ENCODE results near the gene CBR3.
"Not testable (repeated sequence)": the region's sequence is repeated elsewhere in the genome, so short reads cannot be mapped to it uniquely, and the experiment has no call there.

Gene CBR3

GRCh38 chr21:36134803-36135390 is at the start of gene CBR3:
Gene CBR3 (plus strand): TSS chr21:36135079. CDS start chr21:36135193, 114 bp downstream.
- peak; percentile 44 for DNase-seq

DNA sequence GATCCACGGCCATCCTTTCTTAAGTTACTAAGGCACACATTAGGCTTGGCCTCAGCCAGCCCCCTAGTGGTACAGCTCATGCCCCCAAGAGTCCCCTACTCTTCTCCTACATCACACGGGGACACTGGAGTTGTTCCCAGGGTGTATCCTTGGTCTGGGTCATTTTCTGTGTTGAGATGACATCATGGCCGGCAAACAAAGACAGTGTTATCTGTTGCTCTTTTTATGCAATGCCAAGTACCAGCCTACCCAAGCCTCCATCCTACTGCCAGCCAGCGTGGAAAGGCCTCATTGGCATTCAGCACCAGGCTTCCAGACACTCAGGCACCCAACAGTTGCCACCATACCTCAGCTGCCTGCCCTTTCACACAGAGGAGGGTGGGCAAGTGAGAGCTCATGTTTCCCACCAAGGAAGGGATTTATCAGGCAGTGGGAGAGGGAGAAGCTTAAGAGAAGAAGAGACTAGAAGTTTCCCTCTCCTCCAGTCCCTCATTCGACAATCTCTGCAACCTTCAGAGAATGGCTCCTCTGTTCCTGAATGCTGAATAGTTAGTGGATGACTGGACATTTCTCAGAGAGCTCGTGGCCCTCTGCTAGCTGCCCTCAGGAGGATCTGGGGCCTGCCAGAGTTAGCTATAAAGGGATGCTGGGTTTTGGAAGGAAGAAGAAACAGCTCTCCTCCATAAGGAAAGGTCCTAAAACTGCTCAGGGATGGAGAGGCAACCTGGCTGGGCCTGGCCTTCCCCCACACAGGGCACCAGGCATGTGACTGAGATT is 47.3 kb upstream of the CBR3 start:
- no peak for DNase-seq

DNA sequence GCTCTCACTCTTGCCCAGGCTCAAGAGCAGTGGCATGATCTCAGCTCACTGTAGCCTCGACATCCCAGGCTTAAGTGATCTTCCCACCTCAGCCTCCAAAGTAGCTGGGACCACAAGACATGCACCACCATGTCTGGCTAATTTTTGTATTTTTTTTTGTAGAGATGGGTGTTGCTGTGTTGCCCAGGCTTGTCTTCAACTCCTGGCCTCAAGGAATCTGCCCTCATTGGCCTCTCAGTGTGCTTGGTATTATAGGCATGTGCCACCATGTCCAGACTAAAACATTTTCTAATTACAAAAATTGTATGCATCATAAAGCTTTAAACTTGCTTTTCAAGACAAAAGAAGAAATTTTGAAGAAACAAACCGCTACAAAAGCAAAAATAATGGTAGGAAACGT is 44.9 kb upstream of the CBR3 start:
- DNase-seq = no peak

- no peak for DNase-seq
Observed at GRCh38 chr21:36092681-36093080, 42.2 kb upstream of the CBR3 start.

GRCh38 chr21:36093512-36093911 is 41.4 kb upstream of the CBR3 start:
- DNase-seq = no peak

GRCh38 chr21:36096398-36097290 is 38.2 kb upstream of the CBR3 start:
- DNase-seq = no peak

- DNase-seq = no peak
Observed at GRCh38 chr21:36097427-36098181, 37.3 kb upstream of the CBR3 start.

DNA sequence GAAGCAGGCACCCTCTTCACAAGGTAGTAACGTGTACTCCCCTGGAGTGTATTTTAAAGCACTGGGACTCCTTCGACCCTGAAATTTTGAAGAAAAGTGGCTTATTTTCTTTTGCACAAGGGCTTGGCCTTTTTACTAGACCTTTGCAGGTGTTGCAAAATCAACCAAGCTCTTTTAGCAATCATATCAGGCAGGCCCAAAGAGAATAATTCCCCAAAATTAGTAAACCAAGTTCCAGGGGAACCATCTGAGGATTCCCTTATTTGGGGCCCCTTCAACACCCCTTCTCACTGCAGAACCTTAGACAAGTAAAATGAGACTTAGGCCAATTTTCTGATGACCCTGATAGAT is 36.7 kb upstream of the CBR3 start:
- DNase-seq = no peak

GRCh38 chr21:36099000-36099399 is 35.9 kb upstream of the CBR3 start:
- DNase-seq = no peak

- not testable (repeated sequence) for DNase-seq
Observed at GRCh38 chr21:36099695-36100211, 35.1 kb upstream of the CBR3 start.

GRCh38 chr21:36100971-36101641 is 33.8 kb upstream of the CBR3 start:
- no peak for DNase-seq

GRCh38 chr21:36103434-36103833 is 31.4 kb upstream of the CBR3 start:
- DNase-seq = no peak

DNA sequence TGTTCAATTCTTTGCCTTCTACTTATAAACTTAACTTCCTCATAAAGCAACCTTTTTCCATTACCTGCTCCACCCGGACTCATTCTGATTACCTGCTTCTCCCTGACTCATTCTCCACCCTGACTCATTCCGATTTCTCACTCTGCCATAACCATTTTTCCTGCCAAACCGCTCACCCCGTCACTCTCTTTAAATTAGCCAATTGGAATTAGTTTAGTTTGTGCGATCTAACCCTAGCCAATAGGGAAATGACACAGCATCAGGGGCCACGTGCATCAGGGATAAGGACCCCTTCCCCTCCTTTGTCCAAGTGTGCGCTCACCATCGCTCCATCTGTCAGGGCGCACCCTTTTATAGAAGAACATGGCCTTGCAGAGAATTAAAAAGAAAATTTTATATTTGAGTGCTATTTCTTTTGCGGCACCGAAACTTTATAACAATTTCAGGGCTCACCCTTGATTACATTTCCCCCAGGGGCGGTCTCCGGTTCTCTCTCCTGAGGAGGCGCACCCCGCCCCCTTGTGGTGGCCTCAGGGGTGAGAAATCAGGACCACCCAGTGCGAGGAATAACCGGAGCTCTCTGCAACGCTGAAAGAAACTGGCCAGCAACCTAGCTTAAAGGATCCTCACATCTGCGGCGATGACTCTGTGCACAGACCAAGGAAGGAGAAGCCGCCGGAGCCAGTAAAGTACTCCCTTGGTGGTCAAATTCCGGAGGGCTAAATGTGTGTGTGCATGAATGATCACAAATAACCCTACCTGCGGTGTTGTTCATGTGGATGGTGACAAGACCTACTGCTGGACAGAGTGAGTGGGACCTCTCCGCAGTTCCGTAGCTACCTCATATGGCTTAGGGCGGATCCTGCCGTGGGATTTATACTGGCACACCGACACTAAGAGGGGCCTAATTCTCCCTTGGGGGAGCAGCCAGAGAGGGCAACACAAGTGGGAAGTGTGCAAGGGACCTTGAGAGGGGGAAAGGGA is 30.3 kb upstream of the CBR3 start:
- DNase-seq = peak; percentile 50

DNA sequence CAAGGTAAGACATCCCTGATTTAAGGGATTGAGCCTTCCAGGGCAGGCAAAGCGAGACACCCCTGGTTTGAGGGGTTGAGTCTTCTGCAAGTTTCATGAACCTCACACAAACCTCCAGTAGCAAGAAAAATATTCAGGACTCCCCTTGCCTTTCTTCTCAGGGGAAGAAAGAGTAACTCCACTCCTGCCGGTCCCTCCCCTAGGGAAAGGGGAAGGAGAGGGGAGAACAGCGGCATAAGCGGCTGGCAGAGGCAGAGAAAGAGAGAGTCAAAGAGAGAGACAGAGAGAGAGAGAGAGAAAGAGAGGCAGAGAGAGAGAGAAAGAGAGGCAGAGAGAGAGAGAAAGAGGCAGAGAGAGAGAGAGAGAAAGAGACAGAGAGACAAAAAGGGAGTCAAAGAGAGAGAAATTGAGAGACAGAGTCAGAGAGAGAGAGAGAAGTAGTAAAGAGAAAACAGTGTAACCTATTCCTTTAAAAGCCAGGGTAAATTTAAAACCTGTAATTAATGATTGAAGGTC is 29.5 kb upstream of the CBR3 start:
- no peak for DNase-seq

- no peak for DNase-seq
Observed at GRCh38 chr21:36109868-36110267, 25.0 kb upstream of the CBR3 start.

GRCh38 chr21:36111238-36111637 is 23.6 kb upstream of the CBR3 start:
- DNase-seq = no peak

GRCh38 chr21:36113647-36114428 is 21.0 kb upstream of the CBR3 start:
- DNase-seq = peak; percentile 69

DNA sequence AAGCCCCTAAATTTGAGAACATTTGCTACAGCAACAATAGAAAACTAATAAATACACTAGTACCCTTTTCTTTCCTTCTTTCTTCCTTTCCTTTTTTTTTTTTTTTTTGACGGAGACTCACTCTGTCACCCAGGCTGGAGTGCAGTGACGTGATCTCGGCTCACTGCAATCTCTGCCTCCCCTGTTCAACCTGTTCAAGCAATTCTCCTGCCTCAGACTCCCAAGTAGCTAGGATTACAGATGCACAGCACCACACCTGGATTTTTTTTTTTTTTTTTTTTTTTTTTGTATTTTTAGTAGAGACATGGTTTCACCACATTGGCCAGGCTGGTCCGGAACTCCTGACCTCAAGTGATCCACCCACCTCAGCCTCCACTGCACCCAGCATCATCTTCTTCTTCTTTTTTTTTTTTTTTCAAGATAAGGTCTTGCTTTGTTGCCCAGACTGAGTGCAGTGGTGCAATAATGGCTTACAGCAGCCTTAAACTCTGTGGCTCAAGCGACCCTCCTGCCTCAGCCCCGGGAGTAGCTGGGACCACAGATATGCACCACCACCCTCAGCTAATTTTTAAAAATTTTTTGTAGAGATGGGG is 19.6 kb upstream of the CBR3 start:
- no peak for DNase-seq

DNA sequence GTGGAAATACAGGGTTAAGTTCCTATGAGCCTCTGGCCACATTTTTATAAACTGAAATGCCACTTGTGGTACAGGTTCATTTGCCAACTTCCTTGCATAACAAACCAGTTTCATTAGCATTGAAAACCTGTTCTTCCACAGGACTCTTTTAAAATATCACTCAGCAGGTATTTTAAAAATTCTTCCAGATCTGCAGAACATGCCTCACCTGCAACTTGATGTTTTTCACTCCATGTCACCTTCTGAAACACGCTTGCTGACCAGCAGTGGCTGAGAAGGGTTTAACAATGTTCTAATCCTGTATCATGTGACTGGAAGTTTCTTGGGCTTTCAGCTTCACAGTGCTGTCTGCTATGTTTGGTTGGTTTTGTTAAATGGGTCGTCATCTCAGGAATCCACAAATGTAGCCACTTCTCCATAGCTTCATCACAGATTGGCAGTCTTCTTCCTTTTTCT is 17.6 kb upstream of the CBR3 start:
- DNase-seq = no peak

Data from CD4-positive, alpha-beta T cell treated with Interleukin-21 for 1 hour (primary cell).